IPS-18c (cell line): ENCODE results near the gene GBX1.

Experiments used
- H3K4me3 ChIP-seq: 2 replicates; pipeline ENCODE4 v1.7.0; 2013; ENCODE audit warnings: low read depth, mild to moderate bottlenecking, low read length, moderate library complexity; ENCODE audit not compliant: insufficient read depth
- H3K9me3 ChIP-seq: one replicate; pipeline ENCODE4 v1.6.1; 2013; ENCODE audit warnings: mild to moderate bottlenecking, low read length, moderate library complexity; ENCODE audit not compliant: control insufficient read depth, insufficient read depth

The GBX1 gene

DNA sequence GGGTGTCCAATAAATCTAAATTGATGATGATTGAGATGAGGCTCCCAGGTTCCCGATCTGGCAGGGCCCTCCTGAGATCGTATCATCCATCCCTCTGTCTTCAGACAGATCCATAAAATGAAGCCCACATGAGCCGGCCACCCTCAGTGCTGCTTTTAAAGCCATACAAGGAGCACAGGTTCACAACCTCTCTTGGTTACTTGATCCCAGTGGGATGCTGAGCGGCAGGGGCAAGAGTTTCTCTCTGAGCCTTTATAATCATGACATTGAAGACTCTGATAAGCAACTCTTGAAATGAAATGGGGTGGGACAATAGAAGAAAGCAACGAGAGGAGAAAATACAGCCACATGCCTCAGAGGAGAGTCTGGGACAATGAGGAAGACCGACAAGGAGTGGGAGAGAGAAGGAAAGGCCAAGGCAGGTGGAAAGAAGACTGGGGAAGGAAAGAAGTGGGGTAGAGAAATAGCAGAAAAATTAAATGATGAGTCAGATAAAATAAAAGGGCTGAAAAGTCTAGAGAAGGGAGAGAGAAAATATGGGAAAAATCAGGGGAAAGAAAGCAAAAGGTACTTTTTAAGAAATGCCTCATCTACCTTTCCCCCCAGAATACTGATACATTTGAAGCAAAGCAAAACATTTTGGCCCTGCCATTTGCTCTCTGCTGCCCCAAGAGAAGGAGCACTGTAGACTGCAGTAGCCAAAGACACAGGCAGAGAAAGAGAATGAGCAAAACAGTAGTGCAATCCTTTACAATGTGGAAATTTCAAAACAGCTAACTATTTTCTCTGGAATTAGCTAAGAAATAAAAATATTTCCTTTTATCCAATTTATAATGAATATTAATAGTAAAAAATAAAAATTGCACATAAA, 14.6 kb downstream of the GBX1 start:
- Histone ChIP-seq H3K4me3 (no peak overlapping the region), H3K9me3 (no peaks in the 10 kb centered on the region)

DNA sequence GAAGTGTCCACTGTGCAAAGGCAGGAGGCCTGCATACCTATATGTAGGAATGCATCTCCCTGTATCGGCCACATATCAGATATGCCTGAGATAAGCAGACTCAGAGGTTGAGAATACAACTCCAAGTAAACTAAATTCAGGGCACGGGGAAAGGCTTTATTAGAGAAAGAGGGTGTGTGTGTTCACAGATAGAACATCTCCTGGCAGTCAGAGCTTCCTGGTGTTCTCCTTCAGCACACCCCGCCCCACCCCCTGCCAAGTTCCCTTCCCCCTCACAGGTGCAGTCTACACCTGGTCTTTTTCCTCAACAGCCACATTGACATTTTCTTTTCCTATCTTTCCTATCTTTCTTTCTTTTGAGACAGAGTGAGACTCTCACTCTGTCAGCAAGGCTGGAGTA, 17.1 kb downstream of the GBX1 start:
- no peak overlapping the region for H3K4me3 ChIP-seq
- no peaks in the 10 kb centered on the region for H3K9me3 ChIP-seq

DNA sequence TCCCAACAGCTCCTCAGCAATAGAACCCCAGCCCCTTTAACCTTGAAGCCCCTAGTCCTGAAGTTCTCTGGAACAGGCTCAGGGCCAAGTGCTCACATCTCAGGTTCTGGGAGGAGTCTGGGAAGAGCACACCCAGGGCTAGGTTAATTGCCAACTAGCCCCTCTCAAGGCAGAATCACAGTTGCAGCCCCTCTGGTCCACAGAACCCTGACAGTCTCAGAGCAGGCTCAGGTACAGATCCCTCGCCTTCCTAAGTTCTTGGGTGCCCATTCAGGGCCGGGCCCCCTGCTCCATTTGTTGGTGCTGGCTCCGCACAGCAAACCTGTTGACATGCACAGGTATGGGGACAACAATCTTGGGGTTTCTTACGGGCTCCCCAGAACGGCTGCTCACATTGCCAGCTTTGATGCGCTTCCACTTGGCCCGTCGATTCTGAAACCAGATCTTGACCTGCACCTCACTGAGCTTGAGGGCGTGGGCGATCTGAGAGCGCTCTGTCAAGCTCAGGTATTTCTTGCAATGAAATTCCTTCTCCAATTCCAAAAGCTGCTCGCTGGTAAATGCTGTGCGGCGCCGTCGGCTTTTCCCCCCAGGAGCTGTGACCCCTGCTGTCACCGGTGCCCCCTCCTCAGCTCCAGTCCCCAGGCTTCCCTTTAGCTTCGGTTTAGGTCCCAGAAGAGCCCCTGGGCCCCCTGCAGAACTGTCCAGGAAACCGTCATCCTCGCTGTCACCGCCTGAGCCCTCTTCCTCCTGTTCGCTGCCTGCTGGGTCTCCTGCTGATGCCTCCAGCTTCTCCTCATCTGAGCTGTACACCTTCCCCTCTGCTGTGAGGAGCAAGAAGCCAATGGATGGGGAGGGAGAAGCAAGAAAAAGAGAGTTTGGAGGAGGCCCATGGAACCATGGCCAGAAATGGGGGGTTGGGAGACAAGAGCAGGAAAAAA, 18.9 kb downstream of the GBX1 start:
- Histone ChIP-seq H3K9me3 (no peaks in the 10 kb centered on the region), H3K4me3 (no peak overlapping the region)

GRCh38 chr7:151146761-151147160, 20.7 kb downstream of the GBX1 start:
- Histone ChIP-seq H3K9me3 (no peaks in the 10 kb centered on the region), H3K4me3 (no peak overlapping the region)

GRCh38 chr7:151144387-151144786, 23.1 kb downstream of the GBX1 start:
- H3K9me3 ChIP-seq: no peaks in the 10 kb centered on the region
- H3K4me3 ChIP-seq: no peak overlapping the region

DNA sequence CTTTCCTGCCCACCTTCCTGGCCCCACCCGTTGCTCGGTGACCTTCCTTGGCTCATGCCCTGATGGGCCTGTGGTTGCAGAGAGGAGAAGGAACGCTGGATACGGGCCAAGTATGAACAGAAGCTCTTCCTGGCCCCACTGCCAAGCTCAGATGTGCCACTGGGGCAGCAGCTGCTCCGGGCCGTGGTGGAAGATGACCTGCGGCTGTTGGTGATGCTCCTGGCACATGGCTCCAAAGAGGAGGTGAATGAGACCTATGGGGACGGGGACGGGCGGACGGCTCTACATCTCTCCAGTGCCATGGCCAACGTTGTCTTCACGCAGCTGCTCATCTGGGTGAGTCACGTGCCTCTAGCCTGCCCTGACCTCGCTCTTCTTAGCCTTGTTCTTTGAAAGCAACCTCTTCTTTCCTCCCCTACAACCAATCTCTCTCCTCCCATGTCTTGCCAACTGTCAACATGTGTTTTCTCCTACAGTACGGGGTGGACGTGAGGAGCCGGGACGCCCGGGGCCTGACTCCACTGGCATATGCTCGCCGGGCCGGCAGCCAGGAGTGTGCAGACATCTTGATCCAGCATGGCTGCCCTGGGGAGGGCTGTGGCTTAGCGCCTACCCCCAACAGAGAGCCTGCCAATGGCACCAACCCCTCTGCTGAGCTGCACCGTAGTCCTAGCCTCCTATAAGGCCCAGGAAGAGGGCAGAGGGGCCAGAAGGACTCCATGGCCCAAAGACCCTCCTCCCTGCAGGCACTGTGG, 24.1 kb downstream of the GBX1 start:
- H3K9me3 ChIP-seq: no peaks in the 10 kb centered on the region
- H3K4me3 ChIP-seq: no peak overlapping the region

DNA sequence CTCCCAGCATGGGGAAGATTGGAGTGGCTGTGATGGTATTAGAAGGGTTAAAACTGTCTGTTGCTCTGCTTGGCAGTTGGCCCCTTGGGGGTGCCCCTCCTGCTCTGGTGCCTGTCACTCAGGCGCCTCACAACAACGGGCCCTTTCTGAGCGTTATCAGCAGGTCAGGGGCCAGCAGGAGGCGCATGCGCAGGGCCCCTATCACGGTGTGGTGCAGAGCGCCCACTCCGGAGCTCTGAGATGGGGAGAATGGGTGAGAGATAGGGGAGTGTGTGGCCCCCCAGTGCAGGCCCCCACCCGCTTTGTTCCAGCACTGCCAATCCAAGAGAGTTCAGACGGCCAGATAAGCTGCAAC, 24.8 kb downstream of the GBX1 start:
- Histone ChIP-seq H3K4me3 (no peak overlapping the region; the same call in 1 of the 2 replicates), H3K9me3 (no peaks in the 10 kb centered on the region)

GRCh38 chr7:151141855-151142685, 25.4 kb downstream of the GBX1 start:
- H3K9me3 ChIP-seq: no peaks in the 10 kb centered on the region
- no peak overlapping the region; the same call in 1 of the 2 replicates for H3K4me3 ChIP-seq

DNA sequence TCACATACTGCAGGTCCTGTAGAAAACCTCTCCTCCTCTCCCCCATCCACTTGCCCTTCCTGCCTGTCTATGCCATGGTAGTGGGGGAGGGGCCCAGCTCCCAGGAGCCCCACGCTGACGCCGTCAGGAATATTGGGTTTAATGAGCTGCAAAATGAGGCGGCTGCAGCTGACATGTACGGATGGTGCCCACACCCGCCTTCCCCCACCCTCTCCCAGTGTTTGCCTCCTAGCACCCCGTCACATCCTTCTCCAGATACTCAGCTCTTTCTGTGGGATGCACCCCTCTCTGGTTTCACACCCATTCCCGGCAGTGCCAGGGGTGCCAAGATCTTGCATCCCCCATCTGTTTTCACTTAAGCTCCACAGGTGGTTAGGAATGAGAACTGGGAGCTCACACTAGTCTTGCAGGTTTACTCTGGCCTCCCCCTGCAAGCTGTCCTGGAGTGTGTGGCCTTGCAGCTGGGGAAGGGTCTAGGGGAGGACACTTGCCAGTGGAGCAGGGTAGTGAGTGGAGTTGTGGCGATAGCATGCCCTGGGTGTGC, 26.1 kb downstream of the GBX1 start:
- H3K9me3 ChIP-seq: no peaks in the 10 kb centered on the region

DNA sequence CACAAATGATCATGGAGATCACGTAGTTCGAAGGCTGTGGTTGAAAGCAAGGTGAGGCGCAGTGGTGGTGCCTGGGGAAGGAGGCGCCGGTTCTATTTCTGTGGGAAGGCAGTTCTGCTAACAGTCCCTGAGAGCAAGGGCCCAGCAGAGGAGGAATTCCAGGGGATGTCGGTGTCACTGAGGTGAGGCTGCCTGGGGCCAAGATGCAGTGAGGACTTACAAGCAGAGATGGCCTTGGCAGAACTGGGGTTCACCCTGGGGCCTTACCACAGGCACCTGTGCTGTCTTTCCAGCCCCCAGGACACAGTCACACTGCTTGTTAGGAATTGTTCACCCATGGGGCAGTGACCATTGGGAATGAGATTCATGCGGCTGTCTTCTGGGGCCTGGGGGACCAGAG, 26.7 kb downstream of the GBX1 start:
- Histone ChIP-seq H3K9me3 (no peaks in the 10 kb centered on the region), H3K4me3 (no peak overlapping the region)

More for the DNA sequence above, 26.1 kb downstream of the GBX1 start:
- H3K4me3 ChIP-seq: no peak overlapping the region

- no peaks in the 10 kb centered on the region for H3K9me3 ChIP-seq
- no peak overlapping the region for H3K4me3 ChIP-seq
Observed at GRCh38 chr7:151139791-151140190, 27.7 kb downstream of the GBX1 start.

DNA sequence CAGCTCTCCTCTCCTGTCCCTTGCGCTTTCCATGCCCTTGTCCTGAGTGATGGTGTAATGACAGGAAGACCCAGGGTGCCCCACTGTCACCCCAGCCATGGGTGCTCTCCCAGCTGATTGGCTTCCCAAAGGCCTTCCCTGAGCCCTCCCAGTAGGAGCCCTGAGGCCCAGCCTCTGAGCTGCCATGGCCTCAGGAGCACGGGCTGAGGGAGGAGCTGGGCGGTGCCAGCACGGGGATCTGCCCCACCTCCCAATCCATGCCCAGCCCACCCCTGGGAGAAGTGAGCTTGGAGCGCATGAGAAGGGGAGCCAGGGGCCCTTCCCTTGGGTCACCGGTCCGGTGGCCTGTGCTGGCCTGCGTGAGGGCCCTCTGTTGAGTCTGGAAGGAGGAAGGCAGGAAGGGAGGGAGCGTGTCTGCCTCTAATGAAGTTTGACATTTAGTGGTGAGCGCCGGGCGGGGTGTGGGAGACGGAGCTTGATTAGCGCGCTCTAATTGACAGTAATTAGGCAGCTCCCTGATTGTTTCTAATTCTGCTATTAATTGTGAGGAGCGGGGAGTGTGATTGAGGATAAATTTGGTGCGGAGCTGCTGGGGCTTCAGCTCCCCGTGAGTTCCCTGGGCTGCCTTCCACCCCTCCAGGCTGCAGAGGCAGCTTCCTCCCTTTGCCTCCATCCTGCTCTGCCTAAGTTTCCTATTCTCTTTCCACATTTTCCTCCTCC, 28.3 kb downstream of the GBX1 start:
- H3K9me3 ChIP-seq: no peaks in the 10 kb centered on the region
- no peak overlapping the region for H3K4me3 ChIP-seq

GRCh38 chr7:151138153-151138851, 29.2 kb downstream of the GBX1 start:
- no peaks in the 10 kb centered on the region for H3K9me3 ChIP-seq
- no peak overlapping the region for H3K4me3 ChIP-seq

- Histone ChIP-seq H3K4me3 (no peak overlapping the region), H3K9me3 (no peaks in the 10 kb centered on the region)
Observed at GRCh38 chr7:151137791-151138152, 29.7 kb downstream of the GBX1 start.

- H3K9me3 ChIP-seq: no peaks in the 10 kb centered on the region
- no peak overlapping the region for H3K4me3 ChIP-seq
Observed at GRCh38 chr7:151137076-151137675, 30.3 kb downstream of the GBX1 start.
